C4-2B (cell line): ENCODE data around the gene TCERG1L.

Source experiments
- CTCF ChIP-seq: fragments of 450-650 bp; conservative IDR thresholded peaks from 2 replicates; pipeline ENCODE4 v1.5.1; 2017; ENCODE audit warnings: mild to moderate bottlenecking
- ZFX ChIP-seq: fragments of 450-650 bp; IDR thresholded peaks from 2 replicates; pipeline ENCODE4 v1.6.1; 2017

DNA sequence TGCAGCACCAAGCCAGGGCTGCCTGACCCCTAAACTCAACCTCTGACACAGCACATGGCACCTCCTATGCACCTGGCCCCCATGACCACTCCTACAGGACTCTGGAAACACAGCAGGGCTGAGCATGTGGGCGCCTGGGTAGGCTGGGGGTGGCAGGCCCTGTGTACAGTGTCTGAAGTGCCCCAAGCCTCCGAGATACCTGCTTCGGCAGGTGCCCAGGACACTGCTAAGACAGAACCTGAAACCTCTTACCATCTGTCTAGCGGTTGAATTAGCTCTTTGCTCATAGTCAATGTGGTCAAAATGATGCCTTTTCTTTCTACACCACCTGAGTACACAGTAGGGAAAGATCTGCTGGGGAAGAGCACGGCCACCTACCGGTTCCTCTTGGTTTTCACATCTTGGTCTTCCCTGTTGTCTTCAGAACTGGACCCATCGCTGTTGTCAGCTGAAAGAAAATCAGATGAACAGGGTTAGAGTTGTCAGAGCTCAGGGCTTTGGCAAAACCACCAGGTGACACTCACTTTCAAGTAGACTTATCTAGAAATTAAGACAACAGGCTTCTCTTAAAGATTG lies 177.4 kb downstream of the TCERG1L start:
- no peak for TF ChIP-seq CTCF
- no peak for TF ChIP-seq ZFX
